Right lobe of liver (tissue), 6 donors: ENCODE results near the gene SLC38A4. TPM values are rescaled to one million over a fixed set of nuclear protein-coding genes. Genes with fewer than 3 reads are reported as not detected.

Experiments
- ATAC-seq, 4 donors: fragments of 200-7000 bp; cut with Tn5 transposase; one replicate each; pipeline ENCODE4 v1.9.1; 2020; ENCODE audit warnings: mild to moderate bottlenecking in 4 of 4, moderate library complexity in 4 of 4
- DNase-seq, 3 donors: peaks; one replicate each; pipeline ENCODE4 v3.0.0-alpha.2; 2020
- H3K27ac ChIP-seq, 3 donors: fragments of 200-600 bp; one replicate each; pipeline ENCODE4 v1.8.0; 2022
- H3K27me3 ChIP-seq, 2 donors: fragments of 200-600 bp; one replicate each; pipeline ENCODE4 v1.8.0; 2022
- H3K36me3 ChIP-seq, 4 donors: fragments of 200-600 bp; sonication (generic) in 1 of 4; one replicate each; pipeline versions ENCODE4 v1.5.1 to v1.8.0; 2017 to 2022; ENCODE audit warnings: control low read depth in 1 of 4
- H3K4me1 ChIP-seq, 4 donors: fragments of 200-600 bp; sonication (generic) in 1 of 4; one replicate each; pipeline versions ENCODE4 v1.5.1 to v1.8.0; 2017 to 2022; ENCODE audit warnings: control low read depth in 1 of 4
- H3K4me3 ChIP-seq, 3 donors: fragments of 200-600 bp; one replicate each; pipeline ENCODE4 v1.8.0; 2022
- H3K9me3 ChIP-seq, 4 donors: fragments of 200-600 bp; sonication (generic) in 1 of 4; one replicate each; pipeline versions ENCODE4 v1.5.1 to v1.8.0; 2017 to 2022; ENCODE audit warnings: control low read depth in 1 of 4
- POLR2A ChIP-seq: fragments of 450-650 bp; IDR thresholded peaks from one replicate; pipeline ENCODE4 v1.6.1; 2017; ENCODE audit warnings: antibody characterized with exemption, mild to moderate bottlenecking
- WGBS: methylation state at CpG from one replicate; pipeline ENCODE4 v1.1.6; 2018; ENCODE audit warnings: low coverage, low lambda C conversion rate; ENCODE audit not compliant: insufficient coverage; ENCODE audit errors: missing lambda C conversion rate; 5-methylcytosine and 5-hydroxymethylcytosine counted together
- intact Hi-C, 2 donors: fragments of 100-400 bp; cut with DNase I; formaldehyde crosslinking; loops; one replicate each; pipeline versions ENCODE4 v1.11.2 to v1.14.1; 2022
- total RNA-seq, 6 experiments: library from RNA; depleted of rRNA in 2 of 6; stranded (reverse); fragments of >200 nt in 2 of 6; fragmentation: NEBNext Ultra II Directional in 3 of 6; extraction: Animal tissue kit (Norgen Biotek cat#: 25700) in 3 of 6; gene quantifications; one replicate each; pipeline versions ENCODE4 v1.1.0 to v1.2.4, GENCODE V29; 2016 to 2023
- TF ChIP-seq, protein P1 (sequence below), 4 donors: fragments of 200-600 bp in 3 of 4; fragments of 450-650 bp in 1 of 4; IDR thresholded peaks; one replicate each; pipeline versions ENCODE4 v1.5.1 to v1.8.0; 2016 to 2022; ENCODE audit warnings: antibody characterized with exemption in 4 of 4, mild to moderate bottlenecking in 2 of 4
- donor health status: DM: no; HTN: yes; CAD: no.
- donor health status: DM: no; HTN: no; CAD: no.
- donor health status: DM: no; HTN: no; CAD: no.
- donor health status: DM: no; HTN: yes; CAD: no.
- donor health status: DM: no; HTN: yes; CAD: no.

Gene SLC38A4
- total RNA-seq, 6 experiments from 2014 or later = 158 to 604 (median 295) TPM

DNA sequence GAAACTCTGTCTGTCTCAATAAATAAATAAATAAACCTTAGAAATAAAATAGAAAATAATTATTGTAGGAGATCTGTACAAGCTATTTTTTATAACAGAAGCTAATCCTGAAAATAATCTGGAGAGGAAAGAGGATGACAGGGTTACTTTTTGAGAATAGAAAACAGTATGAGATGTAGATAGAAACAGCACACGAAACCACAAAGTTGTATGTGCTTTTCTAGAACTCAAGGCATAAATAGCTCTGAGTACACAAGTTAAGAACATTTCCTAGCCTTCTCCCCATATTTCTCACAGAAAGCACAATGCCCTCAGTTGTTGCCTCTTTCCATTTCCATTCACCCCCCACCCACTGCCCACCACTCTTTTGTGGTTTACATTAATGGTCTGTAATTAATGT is 35.7 kb downstream of the SLC38A4 start:
- ATAC-seq = no peak
- intact Hi-C loops = no loop called here
- WGBS = 100% methylated on average over 1 of the region's 1 CpG
- peaks cover 0 to 59% (median 20%) of the 10 kb centered on the region in 4 donors for H3K4me1 ChIP-seq
- no peaks in the 10 kb centered on the region for H3K27me3 ChIP-seq
- H3K36me3 ChIP-seq = peaks cover 0 to 82% (median 33%) of the 10 kb centered on the region in 4 donors
- TF ChIP-seq, protein P1, sequence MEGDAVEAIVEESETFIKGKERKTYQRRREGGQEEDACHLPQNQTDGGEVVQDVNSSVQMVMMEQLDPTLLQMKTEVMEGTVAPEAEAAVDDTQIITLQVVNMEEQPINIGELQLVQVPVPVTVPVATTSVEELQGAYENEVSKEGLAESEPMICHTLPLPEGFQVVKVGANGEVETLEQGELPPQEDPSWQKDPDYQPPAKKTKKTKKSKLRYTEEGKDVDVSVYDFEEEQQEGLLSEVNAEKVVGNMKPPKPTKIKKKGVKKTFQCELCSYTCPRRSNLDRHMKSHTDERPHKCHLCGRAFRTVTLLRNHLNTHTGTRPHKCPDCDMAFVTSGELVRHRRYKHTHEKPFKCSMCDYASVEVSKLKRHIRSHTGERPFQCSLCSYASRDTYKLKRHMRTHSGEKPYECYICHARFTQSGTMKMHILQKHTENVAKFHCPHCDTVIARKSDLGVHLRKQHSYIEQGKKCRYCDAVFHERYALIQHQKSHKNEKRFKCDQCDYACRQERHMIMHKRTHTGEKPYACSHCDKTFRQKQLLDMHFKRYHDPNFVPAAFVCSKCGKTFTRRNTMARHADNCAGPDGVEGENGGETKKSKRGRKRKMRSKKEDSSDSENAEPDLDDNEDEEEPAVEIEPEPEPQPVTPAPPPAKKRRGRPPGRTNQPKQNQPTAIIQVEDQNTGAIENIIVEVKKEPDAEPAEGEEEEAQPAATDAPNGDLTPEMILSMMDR (IDR thresholded peaks at IDR 0.05) = no peak
- TF ChIP-seq POLR2A = no peak
- no peaks in the 10 kb centered on the region for H3K9me3 ChIP-seq
- H3K27ac ChIP-seq = peak overlapping the region in 1 of 3 donors; percentile 24
- no peak for DNase-seq
- no peak overlapping the region for H3K4me3 ChIP-seq

DNA sequence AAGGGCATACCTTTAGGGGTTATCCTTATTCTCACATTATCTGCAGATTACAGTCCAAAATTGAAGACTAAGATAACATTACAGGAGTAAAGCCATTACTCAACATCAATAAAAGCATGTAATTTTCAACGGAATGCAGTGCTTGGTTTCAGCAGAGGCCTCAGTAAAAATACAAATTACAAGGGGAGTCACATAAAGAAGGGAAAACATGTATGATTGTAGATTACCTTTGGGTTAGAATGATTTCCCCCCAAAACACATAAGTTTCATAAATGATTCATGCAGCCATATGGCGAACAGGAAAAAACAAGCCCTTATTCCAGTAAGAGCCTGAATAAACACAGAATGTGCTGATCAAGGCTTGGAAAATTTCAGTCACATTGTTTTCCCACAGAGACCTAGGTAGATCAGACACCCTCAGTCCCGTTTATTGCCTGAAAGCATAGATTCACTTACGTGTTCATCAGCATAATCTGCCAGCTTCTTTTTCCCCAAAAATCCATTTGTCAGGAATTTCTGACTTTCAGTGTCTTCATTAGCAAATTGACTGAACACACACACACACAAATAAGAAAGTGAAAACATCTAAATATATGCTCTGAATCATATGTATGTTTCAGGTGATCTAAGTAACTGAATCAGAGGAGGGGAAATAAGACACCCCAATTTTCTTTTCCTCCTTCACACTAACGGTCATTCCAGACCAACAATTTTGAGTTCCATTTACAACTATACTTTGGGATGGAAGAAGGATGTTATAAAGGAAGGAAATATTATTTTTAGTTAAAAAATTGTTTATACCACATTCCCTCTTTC is 37.5 kb downstream of the SLC38A4 start:
- DNase-seq (no peak), ATAC-seq (peak in 3 of 4 donors; percentile 3 to 60 (median 4))
- Histone ChIP-seq H3K4me3 (no peak overlapping the region), H3K36me3 (peaks cover 0 to 96% (median 38%) of the 10 kb centered on the region in 4 donors), H3K9me3 (no peaks in the 10 kb centered on the region), H3K27me3 (no peaks in the 10 kb centered on the region), H3K27ac (peak overlapping the region in 2 of 3 donors; percentile 24 to 41), H3K4me1 (peaks cover 0 to 48% (median 16%) of the 10 kb centered on the region in 4 donors)
- WGBS = 61% methylated on average over 5 of the region's 5 CpGs
- TF ChIP-seq, protein P1 (IDR thresholded peaks at IDR 0.05) = no peak
- TF ChIP-seq POLR2A = no peak
- intact Hi-C loops = no loop called here

DNA sequence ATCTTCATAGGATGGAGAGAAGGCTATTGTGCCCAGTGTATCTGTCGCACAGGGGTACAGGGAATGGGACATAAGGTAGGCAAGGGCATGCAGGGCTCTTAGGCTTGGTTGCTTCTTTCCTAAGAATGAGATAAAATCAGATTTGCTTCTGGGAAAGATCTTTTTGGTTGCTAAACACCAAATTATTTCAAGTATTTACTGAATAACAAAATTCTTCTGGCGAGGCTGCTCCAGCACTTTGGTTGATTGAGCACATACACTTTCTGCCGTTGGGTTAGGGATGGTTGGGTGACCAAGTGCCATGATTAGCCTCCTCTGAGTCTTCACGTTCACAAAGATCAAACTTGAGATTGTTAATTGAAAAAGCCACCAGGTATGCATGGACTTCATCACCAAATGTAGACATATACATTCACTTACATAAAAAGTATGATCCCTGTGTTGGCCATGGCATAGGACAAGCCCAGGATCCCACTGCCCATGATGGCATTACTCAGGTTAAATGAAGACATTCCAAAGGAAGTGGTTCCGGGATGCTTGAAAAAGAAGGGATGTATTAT is 38.2 kb downstream of the SLC38A4 start:
- H3K9me3 ChIP-seq = no peaks in the 10 kb centered on the region
- ATAC-seq (peak in 3 of 4 donors; percentile 2 to 52 (median 17)), DNase-seq (no peak)
- H3K36me3 ChIP-seq = peaks cover 0 to 94% (median 35%) of the 10 kb centered on the region in 4 donors
- no peak for TF ChIP-seq POLR2A
- TF ChIP-seq, protein P1 (IDR thresholded peaks at IDR 0.05) = no peak
- no peaks in the 10 kb centered on the region for H3K27me3 ChIP-seq
- 89% methylated on average over 5 of the region's 5 CpGs for WGBS
- intact Hi-C loops = no loop called here
- H3K27ac ChIP-seq = peak overlapping the region in 2 of 3 donors; percentile 24 to 41
- peaks cover 0 to 41% (median 12%) of the 10 kb centered on the region in 4 donors for H3K4me1 ChIP-seq
- no peak overlapping the region for H3K4me3 ChIP-seq

DNA sequence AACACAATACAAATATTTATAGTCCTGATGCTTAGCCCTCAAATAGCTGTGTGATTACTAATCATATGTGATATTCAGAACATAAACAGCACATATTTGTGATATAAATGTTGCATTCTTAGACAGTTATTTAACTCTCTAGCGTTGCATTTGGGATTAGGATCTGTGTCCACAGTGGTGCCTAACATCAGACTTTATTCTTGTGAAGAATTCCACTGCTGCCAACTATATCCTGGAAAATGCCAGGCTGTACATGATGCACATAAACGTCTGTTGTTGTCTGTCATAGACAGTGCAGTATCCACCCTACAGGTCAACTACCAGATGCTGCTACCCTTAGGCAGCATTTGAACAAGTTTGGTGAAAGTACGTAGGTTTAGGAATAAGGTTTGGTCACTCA is 39.0 kb downstream of the SLC38A4 start:
- peak overlapping the region in 1 of 3 donors; percentile 2 for H3K27ac ChIP-seq
- WGBS = 43% methylated on average over 3 of the region's 3 CpGs
- H3K36me3 ChIP-seq = peaks cover 0 to 94% (median 34%) of the 10 kb centered on the region in 4 donors
- peaks cover 0 to 39% (median 9%) of the 10 kb centered on the region in 4 donors for H3K4me1 ChIP-seq
- TF ChIP-seq POLR2A = no peak
- peak; percentile 2 to 51 (median 13) for ATAC-seq
- H3K4me3 ChIP-seq = no peak overlapping the region
- no peaks in the 10 kb centered on the region for H3K9me3 ChIP-seq
- no peak for DNase-seq
- H3K27me3 ChIP-seq = no peaks in the 10 kb centered on the region
- intact Hi-C loops = no loop called here

DNA sequence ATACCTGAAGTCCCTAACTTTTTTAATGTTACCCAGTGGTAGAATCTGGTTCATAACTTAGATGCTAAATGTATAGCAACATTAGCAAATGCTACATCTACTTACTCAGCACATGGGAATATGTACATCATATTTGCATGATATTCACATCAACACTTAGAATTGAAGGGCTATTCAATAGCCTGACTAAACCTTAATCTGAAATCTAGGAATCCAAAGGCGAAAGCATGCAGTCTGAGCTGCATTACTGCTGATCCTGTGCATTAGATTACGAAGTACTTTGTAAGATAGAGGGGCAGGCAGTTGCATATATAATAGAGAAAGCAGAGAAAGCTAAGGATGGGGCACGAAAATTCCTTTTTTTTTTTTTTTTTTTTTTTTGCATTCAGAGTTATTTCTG is 40.4 kb downstream of the SLC38A4 start:
- Histone ChIP-seq H3K36me3 (peaks cover 0 to 91% (median 30%) of the 10 kb centered on the region in 4 donors), H3K4me3 (no peak overlapping the region), H3K4me1 (peaks cover 0 to 53% (median 12%) of the 10 kb centered on the region in 4 donors), H3K9me3 (no peaks in the 10 kb centered on the region), H3K27me3 (no peaks in the 10 kb centered on the region), H3K27ac (peak overlapping the region in 2 of 3 donors; percentile 18 to 28)
- intact Hi-C loops = no loop called here
- TF ChIP-seq, protein P1 (IDR thresholded peaks at IDR 0.05) = no peak
- TF ChIP-seq POLR2A = no peak
- no peak for ATAC-seq
- no peak for DNase-seq
- 66% methylated on average over 3 of the region's 3 CpGs for WGBS
